Posterior vena cava (tissue), 2 donors: Measurements from ENCODE around the gene RASGRF2. TPM values are rescaled to one million over a fixed set of nuclear protein-coding genes. Genes with fewer than 3 reads are reported as not detected.

Experiments
- DNase-seq: peaks from one replicate; pipeline ENCODE4 v3.0.0-alpha.2; 2020; ENCODE audit warnings: low spot score
- intact Hi-C, 2 donors: fragments of 100-400 bp; cut with DNase I; formaldehyde crosslinking; loops; one replicate each; pipeline versions ENCODE4 v1.14.1 to v1.14.2; 2022 to 2023
- total RNA-seq, 2 donors: library from RNA; stranded (reverse); fragmentation: NEBNext Ultra II Directional; extraction: Animal tissue kit (Norgen Biotek cat#: 25700); gene quantifications; one replicate each; pipeline ENCODE4 v1.2.1, GENCODE V29; 2021
- donor health status: DM: yes; HTN: yes; CAD: no.
- donor health status: DM: yes; HTN: yes; CAD: no.

RASGRF2 gene
- total RNA-seq, 2 donors from 2014 or later, result 5.1 to 6.8 TPM

DNA sequence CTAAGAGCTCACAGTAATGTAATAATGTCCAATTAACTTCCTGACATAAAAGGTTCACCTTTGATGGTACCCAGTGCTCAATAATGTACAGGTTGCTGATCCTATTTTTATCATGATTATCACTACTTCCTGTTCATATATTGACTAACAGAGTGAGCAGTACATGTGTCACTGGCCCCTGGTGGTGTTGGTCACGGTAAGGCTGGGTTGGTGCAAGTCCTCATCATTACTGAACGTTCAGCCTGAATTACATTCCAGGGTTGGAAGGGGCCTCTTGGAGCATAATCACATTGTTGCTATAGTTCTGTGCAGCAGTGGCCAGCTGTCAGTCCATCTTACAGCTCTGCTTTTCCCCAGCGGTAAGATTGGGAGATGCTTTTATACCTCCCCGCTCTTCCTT is 248.7 kb downstream of the RASGRF2 start:
- no peak for DNase-seq

DNA sequence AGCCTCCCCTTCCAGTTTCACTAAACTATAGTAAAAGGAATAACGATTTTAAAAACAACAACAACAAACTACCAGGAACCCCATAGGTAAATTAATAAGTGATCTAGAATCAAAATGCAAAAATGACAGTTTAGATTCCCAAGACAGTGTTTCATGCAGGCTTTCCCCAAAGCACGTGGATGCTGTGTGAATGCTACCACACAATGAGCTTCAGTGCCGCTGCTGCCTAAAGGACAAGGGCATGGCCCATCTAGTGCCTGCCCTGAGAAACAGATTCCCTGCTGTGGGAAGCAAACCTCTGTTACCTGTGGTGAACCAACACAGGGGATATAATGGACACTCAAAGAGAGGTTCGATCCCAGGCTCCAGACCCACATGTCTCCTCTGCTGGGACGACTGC is 249.2 kb downstream of the RASGRF2 start:
- no peak for DNase-seq
- intact Hi-C loops, result no loop called here

More for the DNA sequence above, 248.7 kb downstream of the RASGRF2 start:
- intact Hi-C loops, result no loop called here

DNA sequence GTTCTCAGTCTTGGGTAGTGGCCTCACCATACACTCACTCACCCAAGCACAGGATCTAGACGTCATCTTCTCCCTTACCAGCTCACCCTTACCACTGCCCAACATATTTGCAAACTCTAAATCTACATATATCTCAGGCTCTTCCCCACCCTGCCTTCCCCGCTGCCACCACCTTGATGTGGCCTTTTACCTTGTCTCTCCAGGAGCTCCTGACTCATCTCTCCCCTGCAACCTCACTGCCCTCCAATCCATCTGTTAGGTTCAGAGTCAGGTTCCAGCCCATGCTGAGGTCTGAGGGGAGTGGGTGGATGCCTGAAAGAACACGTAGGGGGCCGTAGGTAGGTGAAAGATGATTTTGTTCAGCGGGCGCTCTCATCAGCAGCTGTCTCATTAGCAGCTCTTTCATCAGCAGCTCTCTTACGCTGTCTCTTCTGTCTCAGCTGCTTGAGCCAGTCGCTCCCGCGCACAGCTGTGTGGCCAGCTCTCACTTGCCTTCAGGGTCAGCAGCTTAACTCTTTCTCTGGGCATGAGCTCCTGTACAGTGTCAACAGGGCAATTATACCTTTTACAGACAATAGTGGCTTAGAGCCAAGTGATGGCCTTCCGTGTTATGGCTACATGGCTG is 249.8 kb downstream of the RASGRF2 start:
- intact Hi-C loops, result no loop called here

DNA sequence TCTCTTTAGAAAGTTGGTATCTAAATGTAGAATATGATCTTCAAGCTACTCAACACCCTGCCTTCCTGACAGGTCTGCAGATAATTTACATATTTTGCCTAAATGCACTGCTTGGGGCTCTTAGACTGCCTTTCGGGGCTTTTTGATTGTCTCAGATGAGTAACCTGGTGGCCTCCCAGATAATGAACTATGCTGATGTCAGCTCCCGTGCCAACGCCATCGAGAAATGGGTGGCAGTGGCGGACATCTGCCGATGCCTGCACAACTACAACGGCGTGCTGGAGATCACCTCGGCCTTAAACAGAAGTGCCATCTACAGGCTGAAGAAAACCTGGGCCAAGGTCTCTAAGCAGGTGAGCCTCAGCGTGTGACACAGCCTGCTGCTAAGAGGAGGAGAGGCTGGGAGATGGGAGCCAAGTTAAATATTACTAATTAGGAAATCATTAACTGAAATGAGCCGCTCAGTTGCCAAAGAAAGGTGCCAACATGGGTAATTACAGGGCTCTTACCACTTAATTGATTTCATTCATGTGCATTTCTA is 252.1 kb downstream of the RASGRF2 start:
- intact Hi-C loops, result no loop called here
- no peak for DNase-seq

More for the DNA sequence above, 249.8 kb downstream of the RASGRF2 start:
- DNase-seq, result no peak

- intact Hi-C loops, result no loop called here
- DNase-seq, result no peak
Observed at GRCh38 chr5:81213070-81213469, 252.9 kb downstream of the RASGRF2 start.

DNA sequence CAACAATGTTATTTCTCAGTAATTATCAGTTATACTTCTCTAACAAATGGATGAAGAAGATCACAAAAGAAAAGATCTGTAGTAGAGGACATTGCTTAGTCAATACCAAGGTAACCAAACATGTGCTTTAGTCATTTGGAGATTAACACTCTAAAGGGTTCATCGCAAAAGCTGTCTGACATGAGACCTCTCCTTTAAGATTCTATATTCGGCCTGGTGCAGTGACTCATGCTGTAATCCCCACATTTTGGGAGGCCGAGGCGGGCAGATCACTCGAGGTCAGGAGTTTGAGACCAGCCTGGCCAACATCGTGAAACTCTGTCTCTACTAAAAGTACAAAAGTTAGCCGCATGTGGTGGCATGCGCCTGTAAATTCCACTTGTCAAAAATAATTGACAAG is 254.7 kb downstream of the RASGRF2 start:
- intact Hi-C loops, result no loop called here
- no peak for DNase-seq

GRCh38 chr5:81216152-81216551 is 256.0 kb downstream of the RASGRF2 start:
- intact Hi-C loops, result no loop called here
- DNase-seq, result no peak

- DNase-seq, result no peak
- intact Hi-C loops, result no loop called here
Observed at GRCh38 chr5:81219389-81219788, 259.2 kb downstream of the RASGRF2 start.

DNA sequence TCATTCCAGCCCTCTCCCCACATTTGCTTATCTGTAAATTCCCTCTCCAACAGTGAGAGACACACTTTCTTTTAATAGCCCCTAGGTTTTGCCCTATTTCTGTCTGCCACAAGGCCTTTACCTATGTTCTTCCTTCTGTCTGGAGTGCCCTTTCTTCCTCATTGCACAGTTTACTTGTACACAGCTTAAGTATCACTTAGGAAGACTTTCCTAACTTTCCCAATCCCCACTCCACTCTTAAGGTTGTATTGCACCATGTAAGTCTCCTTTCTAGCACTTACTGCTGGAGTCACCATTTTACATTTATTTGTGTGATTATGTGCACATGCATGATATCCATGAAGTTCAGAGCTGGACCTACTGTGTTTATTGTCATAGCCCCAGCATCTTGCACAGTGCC is 262.1 kb downstream of the RASGRF2 start:
- DNase-seq, result no peak
- intact Hi-C loops, result no loop called here

DNA sequence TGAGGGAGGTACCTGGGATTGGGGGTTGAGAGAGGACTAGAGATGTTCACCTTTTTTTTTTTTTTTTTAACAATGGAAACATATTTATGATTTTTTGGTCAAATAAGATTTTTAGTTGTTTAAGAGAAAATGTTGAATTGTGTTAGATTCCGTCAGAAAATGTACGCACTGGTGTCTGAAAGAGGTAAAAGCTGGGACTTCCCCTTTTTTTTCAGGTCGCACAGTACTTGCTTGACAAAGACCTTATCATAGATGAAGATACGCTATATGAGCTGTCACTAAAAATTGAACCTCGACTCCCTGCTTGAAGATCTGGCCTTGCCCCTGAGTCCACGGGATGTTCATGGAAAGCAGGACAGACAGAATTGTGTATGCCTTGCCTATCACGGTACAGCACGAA is 265.3 kb downstream of the RASGRF2 start:
- no peak for DNase-seq

DNA sequence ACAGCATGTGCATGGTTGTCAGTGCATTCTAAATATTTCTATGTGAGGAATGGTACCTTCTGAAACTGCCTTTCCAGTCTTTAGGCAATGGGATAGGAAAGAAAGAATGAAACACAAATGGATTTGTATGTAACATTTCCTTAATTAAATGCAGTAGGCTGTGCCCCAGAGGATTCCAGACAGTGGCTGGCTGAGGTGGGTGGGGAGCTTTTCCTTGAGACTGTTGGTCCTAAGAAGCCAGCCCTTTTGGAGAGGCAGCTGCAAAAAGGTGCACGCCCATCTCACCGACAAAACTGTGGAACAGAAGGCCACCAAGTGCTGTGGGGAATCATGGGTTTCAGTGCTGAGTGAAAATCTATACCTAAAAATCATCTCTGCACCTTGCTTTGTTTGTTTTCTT is 266.1 kb downstream of the RASGRF2 start:
- no peak for DNase-seq
- intact Hi-C loops, result no loop called here

More for the DNA sequence above, 265.3 kb downstream of the RASGRF2 start:
- intact Hi-C loops, result no loop called here

GRCh38 chr5:81226949-81227348 is 266.8 kb downstream of the RASGRF2 start:
- intact Hi-C loops, result no loop called here

DNA sequence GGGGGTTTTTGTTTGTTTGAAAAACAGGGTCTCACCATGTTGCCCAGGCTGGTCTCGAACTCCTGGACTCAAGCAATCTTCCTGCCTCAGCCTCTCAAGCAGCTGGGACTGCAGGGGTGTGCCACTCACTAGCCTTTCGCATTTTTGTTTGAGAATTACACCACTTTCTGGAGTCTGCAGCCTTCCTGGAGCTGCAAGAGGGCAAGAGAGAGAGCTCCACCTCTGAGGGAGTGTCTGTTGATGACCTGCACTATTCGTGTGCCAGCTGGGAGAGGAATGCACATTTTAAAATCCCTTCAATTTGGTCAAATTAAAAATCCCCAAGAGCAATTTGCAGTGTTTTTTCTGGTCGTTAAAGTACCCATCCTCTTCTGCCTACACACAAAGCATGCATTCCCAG is 267.9 kb downstream of the RASGRF2 start:
- DNase-seq, result no peak
- intact Hi-C loops, result no loop called here

More at GRCh38 chr5:81226949-81227348, 266.8 kb downstream of the RASGRF2 start:
- DNase-seq, result no peak

GRCh38 chr5:81230416-81230815 is 270.3 kb downstream of the RASGRF2 start:
- DNase-seq, result no peak
- intact Hi-C loops, result loop anchor here in 1 of 2 donors (10.0 kb wide), 1 partner anchor 64 kb away; no protein-coding TSS in a partner anchor

GRCh38 chr5:81232464-81233079 is 272.4 kb downstream of the RASGRF2 start:
- DNase-seq, result peak; percentile 93
- intact Hi-C loops, result loop anchor here in 1 of 2 donors (10.0 kb wide), 1 partner anchor 62 kb away; no protein-coding TSS in a partner anchor

GRCh38 chr5:81233080-81233634 is 273.0 kb downstream of the RASGRF2 start, which contains the start of gene CKMT2:
Gene CKMT2, plus strand, starts transcription at chr5:81233322. Its CDS starts 17,811 bp downstream, at chr5:81251133.
- intact Hi-C loops, result loop anchor here in 1 of 2 donors (10.0 kb wide), 1 partner anchor 62 kb away; no protein-coding TSS in a partner anchor
- DNase-seq, result peak; percentile 92

GRCh38 chr5:81234299-81234698 is 274.1 kb downstream of the RASGRF2 start:
- no peak for DNase-seq
- intact Hi-C loops, result loop anchor here in 1 of 2 donors (10.0 kb wide), 1 partner anchor 61 kb away; no protein-coding TSS in a partner anchor

DNA sequence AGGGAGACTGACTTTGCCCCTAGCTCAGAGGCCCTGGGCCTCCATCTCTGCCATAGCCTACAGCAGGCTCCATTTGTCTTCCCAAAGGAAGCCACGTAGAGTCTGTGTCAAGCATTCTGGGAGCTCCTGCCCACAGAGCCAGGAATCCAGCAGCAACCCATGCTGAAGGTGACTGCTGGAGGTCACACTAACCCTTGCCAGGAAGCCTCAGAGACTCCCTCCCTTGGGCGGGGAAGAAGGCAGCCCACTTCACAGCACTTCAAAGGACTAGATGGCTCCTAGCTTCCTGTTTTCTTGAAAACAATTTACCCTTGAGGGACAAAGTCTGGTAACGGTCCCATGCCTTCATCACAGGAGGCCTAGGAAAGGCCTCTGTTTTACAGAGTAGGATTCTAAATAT is 274.6 kb downstream of the RASGRF2 start:
- DNase-seq, result no peak
- intact Hi-C loops, result loop anchor here in 1 of 2 donors (10.0 kb wide), 1 partner anchor 60 kb away; no protein-coding TSS in a partner anchor

- intact Hi-C loops, result loop anchor here in 1 of 2 donors (10.0 kb wide), 1 partner anchor 59 kb away; no protein-coding TSS in a partner anchor
- no peak for DNase-seq
Observed at GRCh38 chr5:81235287-81236072, 275.3 kb downstream of the RASGRF2 start.
